Keratinocyte (primary cell): Measurements from ENCODE around the gene LAMA2.

Experiments used
- EZH2 ChIP-seq: IDR thresholded peaks from one replicate; pipeline ENCODE4 v1.6.1; 2012; ENCODE audit warnings: inconsistent platforms, mild to moderate bottlenecking, low read length, moderate library complexity
- TF ChIP-seq, protein P1 (sequence below), 3 experiments: IDR thresholded peaks in 1 of 3; conservative IDR thresholded peaks in 1 of 3; optimal IDR thresholded peaks in 1 of 3; 2 replicates in 2 of 3; 3 replicates in 1 of 3; pipeline versions ENCODE3 to v1.5.1; 2011; ENCODE audit warnings: low read length in 3 of 3, mild to moderate bottlenecking in 3 of 3, moderate library complexity in 2 of 3, control low read depth in 1 of 3, inconsistent platforms in 1 of 3; ENCODE audit not compliant: insufficient read depth in 2 of 3; ENCODE audit errors: extremely low read depth in 1 of 3

DNA sequence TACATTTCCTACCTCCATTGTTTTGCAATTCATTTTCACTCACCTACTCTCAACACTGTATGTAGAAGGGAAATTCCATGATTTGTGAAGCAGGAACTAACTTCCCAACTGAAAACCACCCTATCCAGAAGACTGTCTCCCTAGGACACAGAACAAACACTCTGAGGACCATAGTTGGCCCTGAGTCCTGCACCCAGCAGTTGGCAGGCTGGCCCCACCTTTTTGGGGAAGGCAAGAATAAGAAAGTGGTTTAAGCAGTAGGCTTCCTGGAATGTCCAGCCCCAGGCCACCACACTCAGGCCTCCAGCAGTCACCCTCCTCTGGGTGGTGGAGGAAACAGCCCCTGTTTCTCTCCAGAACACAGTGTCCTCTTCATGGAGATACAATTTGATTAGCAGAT, 568.2 kb downstream of the LAMA2 start:
- TF ChIP-seq, protein P1, sequence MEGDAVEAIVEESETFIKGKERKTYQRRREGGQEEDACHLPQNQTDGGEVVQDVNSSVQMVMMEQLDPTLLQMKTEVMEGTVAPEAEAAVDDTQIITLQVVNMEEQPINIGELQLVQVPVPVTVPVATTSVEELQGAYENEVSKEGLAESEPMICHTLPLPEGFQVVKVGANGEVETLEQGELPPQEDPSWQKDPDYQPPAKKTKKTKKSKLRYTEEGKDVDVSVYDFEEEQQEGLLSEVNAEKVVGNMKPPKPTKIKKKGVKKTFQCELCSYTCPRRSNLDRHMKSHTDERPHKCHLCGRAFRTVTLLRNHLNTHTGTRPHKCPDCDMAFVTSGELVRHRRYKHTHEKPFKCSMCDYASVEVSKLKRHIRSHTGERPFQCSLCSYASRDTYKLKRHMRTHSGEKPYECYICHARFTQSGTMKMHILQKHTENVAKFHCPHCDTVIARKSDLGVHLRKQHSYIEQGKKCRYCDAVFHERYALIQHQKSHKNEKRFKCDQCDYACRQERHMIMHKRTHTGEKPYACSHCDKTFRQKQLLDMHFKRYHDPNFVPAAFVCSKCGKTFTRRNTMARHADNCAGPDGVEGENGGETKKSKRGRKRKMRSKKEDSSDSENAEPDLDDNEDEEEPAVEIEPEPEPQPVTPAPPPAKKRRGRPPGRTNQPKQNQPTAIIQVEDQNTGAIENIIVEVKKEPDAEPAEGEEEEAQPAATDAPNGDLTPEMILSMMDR (optimal IDR thresholded peaks at IDR 0.05 in 1 of 3, IDR thresholded peaks at IDR 0.05 in 1 of 3, conservative IDR thresholded peaks at IDR 0.05 in 1 of 3; ENCODE audit: extremely low read depth in 1 of 3, insufficient read depth in 2 of 3, low read length in 3 of 3) = no peak
- no peak for TF ChIP-seq EZH2
